Heart right ventricle (tissue), 16 donors: Measurements from ENCODE around the gene RAMP3. TPM values are rescaled to one million over a fixed set of nuclear protein-coding genes. Genes with fewer than 3 reads are reported as not detected.
"Not testable (repeated sequence)": the region's sequence is repeated elsewhere in the genome, so short reads cannot be mapped to it uniquely, and the experiment has no call there.

Experiments used
- ATAC-seq, 8 donors: fragments of 200-7000 bp; cut with Tn5 transposase; one replicate each; pipeline ENCODE4 v1.9.1; 2020; ENCODE audit warnings: mild to moderate bottlenecking in 8 of 8, moderate library complexity in 8 of 8, moderate number of reproducible peaks in 1 of 8
- DNase-seq, 2 donors: peaks; one replicate each; pipeline ENCODE4 v3.0.0-alpha.2; 2020
- H3K27ac ChIP-seq, 10 donors: fragments of 200-600 bp; sonication (generic) in 2 of 10; one replicate each; pipeline versions ENCODE4 v1.5.0 to v1.8.0; 2020 to 2022; ENCODE audit warnings: mild to moderate bottlenecking in 3 of 10
- H3K27me3 ChIP-seq, 7 donors: fragments of 200-600 bp; one replicate each; pipeline ENCODE4 v1.8.0; 2021 to 2022; ENCODE audit warnings: mild to moderate bottlenecking in 2 of 7
- H3K36me3 ChIP-seq, 9 donors: fragments of 200-600 bp; sonication (generic) in 1 of 9; one replicate each; pipeline versions ENCODE4 v1.5.0 to v1.8.0; 2020 to 2022; ENCODE audit warnings: mild to moderate bottlenecking in 2 of 9
- H3K4me1 ChIP-seq, 9 donors: fragments of 200-600 bp; sonication (generic) in 1 of 9; one replicate each; pipeline versions ENCODE4 v1.5.0 to v1.8.0; 2020 to 2022; ENCODE audit warnings: mild to moderate bottlenecking in 4 of 9
- H3K4me3 ChIP-seq, 10 donors: fragments of 200-600 bp; sonication (generic) in 2 of 10; one replicate each; pipeline versions ENCODE4 v1.5.0 to v1.8.0; 2020 to 2022; ENCODE audit warnings: mild to moderate bottlenecking in 7 of 10, moderate library complexity in 2 of 10
- H3K9me3 ChIP-seq, 11 donors: fragments of 200-600 bp in 10 of 11; sonication (generic) in 2 of 11; one replicate each; pipeline versions ENCODE4 v1.5.0 to v1.8.0; 2013 to 2022; ENCODE audit warnings: mild to moderate bottlenecking in 2 of 11, control low read depth in 1 of 11, moderate library complexity in 1 of 11
- CTCF ChIP-seq, 9 donors: fragments of 200-600 bp; sonication (generic) in 2 of 9; IDR thresholded peaks; one replicate each; pipeline versions ENCODE4 v1.5.0 to v1.8.0; 2021 to 2022; ENCODE audit warnings: antibody characterized with exemption in 9 of 9, mild to moderate bottlenecking in 5 of 9, moderate library complexity in 1 of 9
- WGBS, 2 donors: extraction: QIAGEN DNeasy Blood & Tissue Kit; methylation state at CpG; one replicate each; pipeline ENCODE4 v1.1.7; 2013; ENCODE audit warnings: inconsistent platforms in 1 of 2; 5-methylcytosine and 5-hydroxymethylcytosine counted together
- intact Hi-C, 10 donors: fragments of 100-400 bp; cut with DNase I; formaldehyde crosslinking; loops; one replicate each; pipeline versions ENCODE4 v1.11.1 to v1.14.2; 2022
- polyA plus RNA-seq, 2 donors: library from polyadenylated mRNA; stranded (reverse); fragments of 200-250 nt; gene quantifications; one replicate each; pipeline ENCODE4 v1.2.3, GENCODE V29; 2013
- total RNA-seq, 10 donors: library from RNA; stranded (reverse); fragmentation: NEBNext Ultra II Directional in 3 of 10; extraction: Animal tissue kit (Norgen Biotek cat#: 25700) in 3 of 10; gene quantifications; one replicate each; pipeline versions ENCODE4 v1.2.1 to v1.2.4, GENCODE V29; 2021 to 2023
- donor health status: Arrhythmogenic right ventricular cardiomyopathy.
- donor health status: ischemic (EF 13 %, LVEDD 7.1; RV severe dilation, severe dysfunction).
- donor health status: healthy with polysubstance abuse.
- donor health status: DM: no; HTN: yes; CAD: no.
- donor health status: DM: no; HTN: no; CAD: no.
- donor health status: ischemic (EF 25% LVEDD 6.9; RV normal size, moderate dysfunction).
- donor health status: ischemic (EF 25% LVEDD 5.7; RV mildly dilated, moderate dysfunction).
- donor health status: healthy.
- donor health status: DM: yes; HTN: yes; CAD: no.
- donor health status: Ischemic cardiomyopathy.
- donor health status: ischemic (EF 35%, LVEDD 5.7; RV mildly dilated, moderate dysfunction).
- donor health status: nonischemic (EF 11% LVEDD 7.7; RV severe dilation, severe dysfunction).
- donor health status: DM: yes; HTN: yes; CAD: no.
- donor health status: PGD.
- donor health status: ischemic (EF 29% LVEDD 5.4; RV normal size, mild dysfunction).
- donor health status: nonischemic (EF 23%, LVEDD 6.1; RV moderate dilation, normal function).

The RAMP3 gene
- total and polyA plus RNA-seq, 12 donors: 12.7 to 70.2 (median 29.1) TPM

- DNase-seq: no peak
- intact Hi-C loops: loop anchor here in 5 of 10 donors (2.0 to 10.0 kb wide), 4 partner anchors 109 to 703 kb away; no protein-coding TSS in a partner anchor
- TF ChIP-seq CTCF (IDR thresholded peaks at IDR 0.05): no peak
- ATAC-seq: no peak
- H3K36me3 ChIP-seq: no peaks in the 10 kb centered on the region
- peaks cover 0 to 14% (median 0%) of the 10 kb centered on the region in 9 donors for H3K4me1 ChIP-seq
- WGBS, 2 donors: 53 to 70% methylated on average over 3 of the region's 3 CpGs
- peaks cover 0 to 23% (median 15%) of the 10 kb centered on the region in 7 donors for H3K27me3 ChIP-seq
- no peak overlapping the region for H3K27ac ChIP-seq
- no peaks in the 10 kb centered on the region for H3K9me3 ChIP-seq
- H3K4me3 ChIP-seq: no peak overlapping the region
These were observed 5.6 kb upstream of the RAMP3 start for GRCh38 chr7:45151967-45152366.

GRCh38 chr7:45153233-45153632 is 4.4 kb upstream of the RAMP3 start:
- H3K4me1 ChIP-seq: peaks cover 0 to 18% (median 0%) of the 10 kb centered on the region in 9 donors
- no peak overlapping the region for H3K4me3 ChIP-seq
- no peak overlapping the region for H3K27ac ChIP-seq
- no peak for DNase-seq
- intact Hi-C loops: loop anchor here in 4 of 10 donors (5.0 to 10.0 kb wide), 3 partner anchors 512 to 702 kb away; no protein-coding TSS in a partner anchor
- 58 to 66% methylated on average over 3 of the region's 3 CpGs for WGBS, 2 donors
- H3K27me3 ChIP-seq: peaks cover 0 to 26% (median 16%) of the 10 kb centered on the region in 7 donors
- no peak for TF ChIP-seq CTCF (IDR thresholded peaks at IDR 0.05)
- no peaks in the 10 kb centered on the region for H3K9me3 ChIP-seq
- ATAC-seq: no peak
- H3K36me3 ChIP-seq: no peaks in the 10 kb centered on the region

GRCh38 chr7:45153861-45154260 is 3.7 kb upstream of the RAMP3 start:
- H3K27me3 ChIP-seq: peaks cover 0 to 25% (median 10%) of the 10 kb centered on the region in 7 donors
- intact Hi-C loops: loop anchor here in 7 of 10 donors (1.0 to 10.0 kb wide), 7 partner anchors 105 to 701 kb away; no protein-coding TSS in a partner anchor

GRCh38 chr7:45155357-45155900 is 2.2 kb upstream of the RAMP3 start:
- H3K9me3 ChIP-seq: no peaks in the 10 kb centered on the region
- H3K4me1 ChIP-seq: peaks cover 0 to 19% (median 0%) of the 10 kb centered on the region in 9 donors
- no peak overlapping the region for H3K27ac ChIP-seq
- H3K27me3 ChIP-seq: peaks cover 0 to 27% (median 9%) of the 10 kb centered on the region in 7 donors
- DNase-seq (no peak), ATAC-seq (no peak)
- no peak overlapping the region for H3K4me3 ChIP-seq
- intact Hi-C loops: loop anchor here in 9 of 10 donors (1.0 to 10.0 kb wide), 8 partner anchors 57 to 699 kb away; no protein-coding TSS in a partner anchor
- no peak for TF ChIP-seq CTCF (IDR thresholded peaks at IDR 0.05)
- WGBS, 2 donors: 95% methylated on average over 9 of the region's 9 CpGs
- H3K36me3 ChIP-seq: no peaks in the 10 kb centered on the region

More at GRCh38 chr7:45153861-45154260, 3.7 kb upstream of the RAMP3 start:
- H3K27ac ChIP-seq, H3K36me3 ChIP-seq, H3K4me3 ChIP-seq, H3K9me3 ChIP-seq, DNase-seq, ATAC-seq: not testable (repeated sequence)
- 89 to 91% methylated on average over 8 of the region's 8 CpGs for WGBS, 2 donors
- peaks cover 0 to 19% (median 0%) of the 10 kb centered on the region in 9 donors for H3K4me1 ChIP-seq

GRCh38 chr7:45155941-45156340 is 1.6 kb upstream of the RAMP3 start:
- no peak for TF ChIP-seq CTCF (IDR thresholded peaks at IDR 0.05)
- no peak for DNase-seq
- no peak overlapping the region for H3K4me3 ChIP-seq
- no peaks in the 10 kb centered on the region for H3K36me3 ChIP-seq
- intact Hi-C loops: loop anchor here in 9 of 10 donors (1.0 to 10.0 kb wide), 8 partner anchors 56 to 699 kb away; no protein-coding TSS in a partner anchor
- 92 to 94% methylated on average over 4 of the region's 4 CpGs for WGBS, 2 donors
- H3K4me1 ChIP-seq: peaks cover 0 to 23% (median 3%) of the 10 kb centered on the region in 9 donors
- peak overlapping the region in 1 of 10 donors; percentile 6 for H3K27ac ChIP-seq
- H3K27me3 ChIP-seq: peaks cover 0 to 27% (median 9%) of the 10 kb centered on the region in 7 donors
- ATAC-seq: no peak
- H3K9me3 ChIP-seq: no peaks in the 10 kb centered on the region
